ENCODE results near the gene THSD7B.

- TF ChIP-seq KLF10 (CRISPR knock-in tag; IDR thresholded peaks at IDR 0.05), result no peak
- no peak for TF ChIP-seq ZNF699 (CRISPR knock-in tag; IDR thresholded peaks at IDR 0.05; ENCODE audit: insufficient replicate concordance)
Observed at GRCh38 chr2:137255345-137255744, 490.0 kb downstream of the THSD7B start.

Data from K562 (cell line).